GM18873 (cell line): ENCODE results near the gene DYNAP.

Experiments
- ATAC-seq: cut with Tn5 transposase; IDR thresholded peaks from one replicate; pipeline ENCODE4 v1.9.1; 2021; ENCODE audit warnings: mild to moderate bottlenecking, moderate library complexity, moderate number of reproducible peaks; ENCODE audit not compliant: unreplicated experiment, low FRiP score

The DYNAP gene

GRCh38 chr18:54630963-54631362 is 39.9 kb downstream of the DYNAP start:
- no peak for ATAC-seq

- ATAC-seq = no peak
Observed at GRCh38 chr18:54636217-54636616, 45.2 kb downstream of the DYNAP start.

- no peak for ATAC-seq
Observed at GRCh38 chr18:54641734-54642133, 50.7 kb downstream of the DYNAP start.

- ATAC-seq = no peak
Observed at GRCh38 chr18:54647176-54647575, 56.1 kb downstream of the DYNAP start.
